Spleen (tissue), 11 donors: ENCODE data around the gene PANX2. TPM values are rescaled to one million over a fixed set of nuclear protein-coding genes. Genes with fewer than 3 reads are reported as not detected.

ENCODE experiments used
- DNase-seq: peaks from one replicate; pipeline ENCODE4 v3.0.0-alpha.2; 2020
- H3K27ac ChIP-seq, 8 donors: fragments of 200-600 bp; sonication (generic) in 7 of 8; 1 replicate in 4 of 8; 2 replicates in 4 of 8; pipeline versions ENCODE4 v1.5.0 to v1.8.0; 2016 to 2021; ENCODE audit warnings: inconsistent platforms in 4 of 8, mild to moderate bottlenecking in 4 of 8, moderate library complexity in 1 of 8
- H3K27me3 ChIP-seq, 7 donors: fragments of 200-600 bp; sonication (generic) in 6 of 7; replicated peaks in 1 of 7; 1 replicate in 4 of 7; 2 replicates in 3 of 7; pipeline versions ENCODE4 v1.5.0 to v1.8.0; 2016 to 2021; ENCODE audit warnings: inconsistent platforms in 3 of 7, mild to moderate bottlenecking in 1 of 7
- H3K36me3 ChIP-seq, 6 donors: fragments of 200-600 bp; sonication (generic) in 5 of 6; 1 replicate in 4 of 6; 2 replicates in 2 of 6; pipeline versions ENCODE4 v1.5.0 to v1.8.0; 2016 to 2021; ENCODE audit warnings: inconsistent platforms in 2 of 6
- H3K4me1 ChIP-seq, 6 donors: fragments of 200-600 bp; sonication (generic) in 5 of 6; 1 replicate in 3 of 6; 2 replicates in 3 of 6; pipeline versions ENCODE4 v1.5.0 to v1.8.0; 2016 to 2021; ENCODE audit warnings: inconsistent platforms in 3 of 6
- H3K4me3 ChIP-seq, 8 donors: fragments of 200-600 bp; sonication (generic) in 7 of 8; 1 replicate in 4 of 8; 2 replicates in 4 of 8; pipeline versions ENCODE4 v1.5.0 to v1.8.0; 2016 to 2021; ENCODE audit warnings: inconsistent platforms in 4 of 8, mild to moderate bottlenecking in 4 of 8, moderate library complexity in 2 of 8
- H3K9me3 ChIP-seq, 8 donors: fragments of 200-600 bp; sonication (generic) in 7 of 8; 1 replicate in 4 of 8; 2 replicates in 4 of 8; pipeline versions ENCODE4 v1.5.0 to v1.8.0; 2016 to 2021; ENCODE audit warnings: inconsistent platforms in 4 of 8
- CTCF ChIP-seq, 11 experiments: fragments of 200-600 bp in 7 of 11; fragments of 450-650 bp in 4 of 11; sonication (generic) in 4 of 11; IDR thresholded peaks in 8 of 11; conservative IDR thresholded peaks in 3 of 11; 1 replicate in 7 of 11; 2 replicates in 4 of 11; pipeline versions ENCODE4 v1.4.0 to v1.8.0; 2016 to 2021; ENCODE audit warnings: antibody characterized with exemption in 11 of 11, inconsistent platforms in 4 of 11, mild to moderate bottlenecking in 1 of 11
- POLR2A ChIP-seq, 3 donors: fragments of 450-650 bp; IDR thresholded peaks; one replicate each; pipeline ENCODE4 v1.5.1; 2017; ENCODE audit warnings: antibody characterized with exemption in 3 of 3, mild to moderate bottlenecking in 1 of 3
- POLR2AphosphoS5 ChIP-seq, 3 donors: sonication (generic); formaldehyde crosslinking; IDR thresholded peaks; one replicate each; pipeline ENCODE4 v1.5.1; 2017; ENCODE audit warnings: antibody characterized with exemption in 3 of 3
- WGBS, 5 donors: extraction: QIAGEN DNeasy Blood & Tissue Kit in 3 of 5; methylation state at CpG; one replicate each; pipeline versions ENCODE4 v1.1.5 to v1.1.7; 2013 to 2018; 5-methylcytosine and 5-hydroxymethylcytosine counted together
- intact Hi-C: fragments of 100-400 bp; cut with DNase I; formaldehyde crosslinking; loops from one replicate; pipeline ENCODE4 v1.15.0; 2023; ENCODE audit warnings: low total_unique reads
- polyA plus RNA-seq, 3 donors: library from polyadenylated mRNA; stranded (reverse); fragments of 200-250 nt; gene quantifications; one replicate each; pipeline ENCODE4 v1.2.1, GENCODE V29; 2013
- total RNA-seq, 7 donors: library from RNA; depleted of rRNA in 3 of 7; stranded (reverse); fragments of >200 nt in 3 of 7; fragmentation: NEBNext Ultra II Directional in 4 of 7; extraction: Animal tissue kit (Norgen Biotek cat#: 25700) in 4 of 7; gene quantifications; one replicate each; pipeline versions ENCODE4 v1.1.0 to v1.2.1, GENCODE V29; 2016 to 2021
- donor health status: healthy with polysubstance abuse.
- donor health status: DM: no; HTN: no; CAD: no; lungs with moderate emphysema.
- donor health status: DM: no; HTN: no; CAD: no.
- donor health status: Bipolar disorder and iron deficiency.
- donor health status: healthy.
- donor health status: DM: no; HTN: no; CAD: no.
- donor health status: DM: yes; HTN: yes; CAD: no.

Gene PANX2
- total and polyA plus RNA-seq, 10 donors, result 0.11 to 4.6 (median 1.6) TPM

- TF ChIP-seq POLR2AphosphoS5 (IDR thresholded peaks at IDR 0.05) (no peak), POLR2A (IDR thresholded peaks at IDR 0.05) (no peak), CTCF (IDR thresholded peaks at IDR 0.05 in 8 of 11, conservative IDR thresholded peaks at IDR 0.05 in 3 of 11) (no peak)
- Histone ChIP-seq H3K36me3 (peaks cover 7 to 100% (median 83%) of the 10 kb centered on the region in 6 donors), H3K4me1 (peaks cover 0 to 26% (median 14%) of the 10 kb centered on the region in 6 donors), H3K9me3 (no peaks in the 10 kb centered on the region), H3K27ac (no peak overlapping the region), H3K4me3 (no peak overlapping the region), H3K27me3 (no peaks in the 10 kb centered on the region)
- DNase-seq, result no peak
- 94 to 98% (median 97%) methylated on average over 9 of the region's 9 CpGs for WGBS, 5 donors
- intact Hi-C loops, result no loop called here
Measured at GRCh38 chr22:50213263-50213662, 42.7 kb downstream of the PANX2 start.

GRCh38 chr22:50215297-50216054 is 44.9 kb downstream of the PANX2 start:
- 86 to 95% (median 90%) methylated on average over 11 to 17 of the region's 17 CpGs for WGBS, 5 donors
- Histone ChIP-seq H3K4me1 (peaks cover 0 to 4% (median under 1%) of the 10 kb centered on the region in 6 donors), H3K4me3 (no peak overlapping the region), H3K27ac (no peak overlapping the region), H3K36me3 (peaks cover 4 to 100% (median 89%) of the 10 kb centered on the region in 6 donors), H3K27me3 (no peaks in the 10 kb centered on the region), H3K9me3 (no peaks in the 10 kb centered on the region)
- no peak for DNase-seq
- TF ChIP-seq POLR2AphosphoS5 (IDR thresholded peaks at IDR 0.05) (peak in 1 of 3 donors; percentile 34), POLR2A (IDR thresholded peaks at IDR 0.05) (no peak)
- intact Hi-C loops, result no loop called here

- Histone ChIP-seq H3K4me3 (no peak overlapping the region), H3K36me3 (peaks cover 4 to 100% (median 89%) of the 10 kb centered on the region in 6 donors), H3K27ac (no peak overlapping the region), H3K4me1 (no peaks in the 10 kb centered on the region), H3K27me3 (no peaks in the 10 kb centered on the region), H3K9me3 (no peaks in the 10 kb centered on the region)
- intact Hi-C loops, result no loop called here
- 87 to 96% (median 91%) methylated on average over 8 to 15 of the region's 15 CpGs for WGBS, 5 donors
- DNase-seq, result no peak
- TF ChIP-seq CTCF (IDR thresholded peaks at IDR 0.05 in 8 of 11, conservative IDR thresholded peaks at IDR 0.05 in 3 of 11) (no peak), POLR2AphosphoS5 (IDR thresholded peaks at IDR 0.05) (no peak), POLR2A (IDR thresholded peaks at IDR 0.05) (no peak)
Measured at GRCh38 chr22:50216055-50216683, 45.6 kb downstream of the PANX2 start.

- Histone ChIP-seq H3K9me3 (no peaks in the 10 kb centered on the region), H3K27ac (no peak overlapping the region), H3K27me3 (no peaks in the 10 kb centered on the region), H3K4me3 (no peak overlapping the region), H3K36me3 (peaks cover 4 to 100% (median 92%) of the 10 kb centered on the region in 6 donors), H3K4me1 (no peaks in the 10 kb centered on the region)
- 95 to 96% (median 96%) methylated on average over 34 to 57 of the region's 57 CpGs for WGBS, 5 donors
- TF ChIP-seq POLR2AphosphoS5 (IDR thresholded peaks at IDR 0.05), result peak; percentile 15 to 71 (median 27)
- no peak for TF ChIP-seq CTCF (IDR thresholded peaks at IDR 0.05 in 8 of 11, conservative IDR thresholded peaks at IDR 0.05 in 3 of 11)
- intact Hi-C loops, result no loop called here
- DNase-seq, result no peak
Measured at GRCh38 chr22:50216684-50217520, 46.4 kb downstream of the PANX2 start.
